H9 (cell line): ENCODE data around the gene CNDP1. TPM values are rescaled to one million over a fixed set of nuclear protein-coding genes. Genes with fewer than 3 reads are reported as not detected.

Source experiments
- DNase-seq: peaks from one replicate; pipeline ENCODE4 v3.0.0-alpha.2; 2017
- H2AFZ ChIP-seq: one replicate; pipeline ENCODE4 v1.6.1; 2013; ENCODE audit warnings: mild to moderate bottlenecking, low read length, control low read depth, moderate library complexity
- H2AK5ac ChIP-seq: 2 replicates; pipeline ENCODE4 v1.6.1; 2013; ENCODE audit warnings: low read length, control low read depth, mixed read lengths; ENCODE audit not compliant: insufficient read length
- H2BK120ac ChIP-seq: one replicate; pipeline ENCODE4 v1.6.1; 2013; ENCODE audit warnings: low read depth, mild to moderate bottlenecking, low read length, control low read depth, inconsistent platforms; ENCODE audit not compliant: poor library complexity, severe bottlenecking
- H2BK12ac ChIP-seq: 2 replicates; pipeline ENCODE4 v1.6.1; 2013; ENCODE audit warnings: low read length, control low read depth, mixed read lengths, low read depth; ENCODE audit not compliant: insufficient read length
- H2BK15ac ChIP-seq: 2 replicates; pipeline ENCODE4 v1.6.1; 2013; ENCODE audit warnings: low read depth, low read length, control low read depth
- H2BK20ac ChIP-seq: one replicate; pipeline ENCODE4 v1.6.1; 2013; ENCODE audit warnings: low read depth, mild to moderate bottlenecking, low read length, control low read depth, inconsistent platforms; ENCODE audit not compliant: poor library complexity, severe bottlenecking
- H2BK5ac ChIP-seq: 2 replicates; pipeline ENCODE4 v1.6.1; 2013; ENCODE audit warnings: low read length, control low read depth, mixed read lengths; ENCODE audit not compliant: insufficient read length
- H3K14ac ChIP-seq: 2 replicates; pipeline ENCODE4 v1.6.1; 2013; ENCODE audit warnings: low read length, control low read depth; ENCODE audit not compliant: insufficient read depth
- H3K18ac ChIP-seq: 2 replicates; pipeline ENCODE4 v1.6.1; 2013; ENCODE audit warnings: low read depth, mild to moderate bottlenecking, mixed read lengths, low read length, control low read depth; ENCODE audit not compliant: insufficient read length
- H3K23ac ChIP-seq: 2 replicates; pipeline ENCODE4 v1.6.1; 2013; ENCODE audit warnings: low read length, control low read depth, mixed read lengths, low read depth; ENCODE audit not compliant: insufficient read length
- H3K23me2 ChIP-seq: 2 replicates; pipeline ENCODE4 v1.6.1; 2013; ENCODE audit warnings: low read depth, mild to moderate bottlenecking, mixed read lengths, low read length, control low read depth; ENCODE audit not compliant: insufficient read length, poor library complexity, severe bottlenecking
- H3K27ac ChIP-seq: 2 replicates; pipeline ENCODE4 v1.5.1; 2013; ENCODE audit warnings: low read length, control low read depth, mixed read lengths, low read depth; ENCODE audit not compliant: insufficient read length
- H3K27me3 ChIP-seq: 2 replicates; pipeline ENCODE4 v1.6.1; 2013; ENCODE audit warnings: low read length, control low read depth, inconsistent platforms; ENCODE audit not compliant: insufficient read depth
- H3K4ac ChIP-seq: 2 replicates; pipeline ENCODE4 v1.6.1; 2013; ENCODE audit warnings: low read depth, mild to moderate bottlenecking, control low read depth, inconsistent platforms, low read length, moderate library complexity
- H3K4me1 ChIP-seq: 2 replicates; pipeline ENCODE4 v1.6.1; 2013; ENCODE audit warnings: low read length, control low read depth, inconsistent platforms; ENCODE audit not compliant: insufficient read depth
- H3K4me2 ChIP-seq: 2 replicates; pipeline ENCODE4 v1.6.1; 2013; ENCODE audit warnings: low read length, control low read depth, mixed read lengths; ENCODE audit not compliant: insufficient read length, insufficient read depth
- H3K56ac ChIP-seq: 2 replicates; pipeline ENCODE4 v1.6.1; 2013; ENCODE audit warnings: low read depth, mild to moderate bottlenecking, mixed read lengths, low read length, control low read depth; ENCODE audit not compliant: insufficient read length
- H3K79me1 ChIP-seq: 2 replicates; pipeline ENCODE4 v1.6.1; 2013; ENCODE audit warnings: low read depth, mild to moderate bottlenecking, moderate library complexity, low read length, control low read depth, inconsistent platforms; ENCODE audit not compliant: insufficient read depth, poor library complexity, severe bottlenecking
- H3K79me2 ChIP-seq: 2 replicates; pipeline ENCODE4 v1.6.1; 2013; ENCODE audit warnings: low read length, control low read depth, inconsistent platforms; ENCODE audit not compliant: insufficient read depth
- H3K9ac ChIP-seq: 2 replicates; pipeline ENCODE4 v1.6.1; 2013; ENCODE audit warnings: low read length, control low read depth, mixed read lengths; ENCODE audit not compliant: insufficient read length; ENCODE audit errors: extremely low read depth
- H3K9me3 ChIP-seq: one replicate; pipeline ENCODE4 v1.6.1; 2013; ENCODE audit warnings: low read depth, low read length, inconsistent platforms; ENCODE audit not compliant: control insufficient read depth
- H3T11ph ChIP-seq: one replicate; pipeline ENCODE4 v1.6.1; 2013; ENCODE audit warnings: mild to moderate bottlenecking, low read length, control low read depth, inconsistent platforms
- H4K20me1 ChIP-seq: one replicate; pipeline ENCODE4 v1.6.1; 2013; ENCODE audit not compliant: control insufficient read depth, insufficient read length, insufficient read depth
- H4K5ac ChIP-seq: 2 replicates; pipeline ENCODE4 v1.6.1; 2013; ENCODE audit warnings: low read depth, mild to moderate bottlenecking, mixed read lengths, low read length, control low read depth; ENCODE audit not compliant: insufficient read length
- H4K8ac ChIP-seq: replicated peaks from 2 replicates; pipeline ENCODE4 v1.6.1; 2013; ENCODE audit warnings: low read length, control low read depth, mixed read lengths, low read depth; ENCODE audit not compliant: insufficient read length
- H4K91ac ChIP-seq: 2 replicates; pipeline ENCODE4 v1.6.1; 2013; ENCODE audit warnings: low read depth, mild to moderate bottlenecking, moderate library complexity, mixed read lengths, low read length, control low read depth; ENCODE audit not compliant: insufficient read length
- H3K27ac Mint-ChIP-seq, 3 experiments: 2 replicates in 2 of 3; 3 replicates in 1 of 3; pipeline ENCODE4 v1.8.0; 2020 to 2021; ENCODE audit warnings: mixed read lengths in 3 of 3, mild to moderate bottlenecking in 1 of 3, moderate library complexity in 1 of 3
- H3K27me3 Mint-ChIP-seq: 2 replicates; pipeline ENCODE4 v1.8.0; 2021; ENCODE audit warnings: low read depth, mild to moderate bottlenecking, moderate library complexity, mixed read lengths
- H3K36me3 Mint-ChIP-seq, 3 experiments: 2 replicates in 2 of 3; 3 replicates in 1 of 3; pipeline ENCODE4 v1.8.0; 2020 to 2021; ENCODE audit warnings: low read depth in 3 of 3, mixed read lengths in 3 of 3; ENCODE audit not compliant: insufficient read depth in 1 of 3
- H3K4me1 Mint-ChIP-seq, 2 experiments: 2 replicates each; pipeline ENCODE4 v1.8.0; 2020; ENCODE audit warnings: mixed read lengths in 2 of 2
- H3K4me3 Mint-ChIP-seq, 2 experiments: 2 replicates in 1 of 2; 3 replicates in 1 of 2; pipeline ENCODE4 v1.8.0; 2020 to 2021; ENCODE audit warnings: mild to moderate bottlenecking in 2 of 2, mixed read lengths in 2 of 2, moderate library complexity in 1 of 2
- H3K9me3 Mint-ChIP-seq, 2 experiments: 2 replicates in 1 of 2; 3 replicates in 1 of 2; pipeline ENCODE4 v1.8.0; 2020; ENCODE audit warnings: mild to moderate bottlenecking in 2 of 2, mixed read lengths in 2 of 2, moderate library complexity in 1 of 2
- WGBS: extraction: QIAGEN DNeasy Blood & Tissue Kit; methylation state at CpG from one replicate; pipeline ENCODE4 v1.1.7; 2013; ENCODE audit warnings: missing lambda C conversion rate, low lambda C conversion rate, mixed read lengths; ENCODE audit not compliant: insufficient read length; ENCODE audit errors: extremely low coverage; 5-methylcytosine and 5-hydroxymethylcytosine counted together
- total RNA-seq: library from RNA; stranded (reverse); gene quantifications from 2 replicates; pipeline ENCODE4 v1.2.1, GENCODE V29; 2021
- TF ChIP-seq, protein P1 (sequence below): fragments of 200-600 bp; sonication (generic); conservative IDR thresholded peaks from 3 replicates; pipeline ENCODE4 v1.8.0; 2021; ENCODE audit warnings: antibody characterized with exemption, mild to moderate bottlenecking

Gene CNDP1
- total RNA-seq, 1 experiment from 2014 or later = not detected

- H3T11ph ChIP-seq = no peak overlapping the region
- no peaks in the 10 kb centered on the region; the same call in 1 of the 2 replicates for H3K4me1 ChIP-seq
Observed at GRCh38 chr18:74631623-74632350, 97.5 kb downstream of the CNDP1 start.

More at GRCh38 chr18:74631623-74632350, 97.5 kb downstream of the CNDP1 start:
- Histone ChIP-seq H2BK20ac (no peak overlapping the region), H3K79me1 (no peaks in the 10 kb centered on the region), H2AFZ (no peak overlapping the region), H3K23me2 (no peaks in the 10 kb centered on the region), H2AK5ac (no peak overlapping the region), H3K27ac (no peak overlapping the region), H3K4ac (no peak overlapping the region), H4K5ac (no peak overlapping the region), H2BK120ac (no peak overlapping the region), H3K14ac (no peak overlapping the region), H3K9me3 (no peaks in the 10 kb centered on the region), H2BK12ac (no peak overlapping the region), H3K23ac (no peak overlapping the region), H3K56ac (no peak overlapping the region), H3K9ac (no peak overlapping the region), H2BK15ac (no peak overlapping the region), H4K20me1 (no peaks in the 10 kb centered on the region), H3K27me3 (no peaks in the 10 kb centered on the region), H4K8ac (no peak overlapping the region), H3K79me2 (no peaks in the 10 kb centered on the region), H3K18ac (no peak overlapping the region), H3K4me2 (no peak overlapping the region), H4K91ac (no peak overlapping the region), H2BK5ac (no peak overlapping the region)
- H3K27me3 Mint-ChIP-seq = no peaks in the 10 kb centered on the region
- TF ChIP-seq, protein P1, sequence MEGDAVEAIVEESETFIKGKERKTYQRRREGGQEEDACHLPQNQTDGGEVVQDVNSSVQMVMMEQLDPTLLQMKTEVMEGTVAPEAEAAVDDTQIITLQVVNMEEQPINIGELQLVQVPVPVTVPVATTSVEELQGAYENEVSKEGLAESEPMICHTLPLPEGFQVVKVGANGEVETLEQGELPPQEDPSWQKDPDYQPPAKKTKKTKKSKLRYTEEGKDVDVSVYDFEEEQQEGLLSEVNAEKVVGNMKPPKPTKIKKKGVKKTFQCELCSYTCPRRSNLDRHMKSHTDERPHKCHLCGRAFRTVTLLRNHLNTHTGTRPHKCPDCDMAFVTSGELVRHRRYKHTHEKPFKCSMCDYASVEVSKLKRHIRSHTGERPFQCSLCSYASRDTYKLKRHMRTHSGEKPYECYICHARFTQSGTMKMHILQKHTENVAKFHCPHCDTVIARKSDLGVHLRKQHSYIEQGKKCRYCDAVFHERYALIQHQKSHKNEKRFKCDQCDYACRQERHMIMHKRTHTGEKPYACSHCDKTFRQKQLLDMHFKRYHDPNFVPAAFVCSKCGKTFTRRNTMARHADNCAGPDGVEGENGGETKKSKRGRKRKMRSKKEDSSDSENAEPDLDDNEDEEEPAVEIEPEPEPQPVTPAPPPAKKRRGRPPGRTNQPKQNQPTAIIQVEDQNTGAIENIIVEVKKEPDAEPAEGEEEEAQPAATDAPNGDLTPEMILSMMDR = no peak
- H3K9me3 Mint-ChIP-seq = no peaks in the 10 kb centered on the region
- H3K27ac Mint-ChIP-seq = no peak overlapping the region
- DNase-seq = no peak
- peaks cover 3 to 13% (median 11%) of the 10 kb centered on the region in 3 experiments; a peak in 4 of 7 replicates for H3K36me3 Mint-ChIP-seq
- no CpG with 5 or more reads among the region's 13 CpGs for WGBS
- no peak overlapping the region for H3K4me3 Mint-ChIP-seq
- peaks cover 0 to 4% of the 10 kb centered on the region in 2 experiments; a peak in 3 of 4 replicates for H3K4me1 Mint-ChIP-seq
